SK-N-SH treated with all-trans-retinoic acid at 6 μM for 48 hours (cell line): ENCODE measurements around the gene HMGXB4.

Source experiments
- ARNTL ChIP-seq: fragments of 450-650 bp; formaldehyde crosslinking; IDR thresholded peaks from 2 replicates; pipeline ENCODE4 v1.5.0; 2020; ENCODE audit warnings: low read depth, mild to moderate bottlenecking, moderate library complexity, borderline replicate concordance
- ESRRG ChIP-seq: fragments of 250-450 bp; sonication (Bioruptor Pico); IDR thresholded peaks from 2 replicates; pipeline ENCODE4 v1.6.1; 2021; ENCODE audit warnings: mild to moderate bottlenecking
- ISL1 ChIP-seq: fragments of 250-450 bp; sonication (Bioruptor Pico); IDR thresholded peaks from 2 replicates; pipeline ENCODE4 v2.1.2; 2022; ENCODE audit warnings: mild to moderate bottlenecking, moderate library complexity
- OSR1 ChIP-seq: fragments of 250-450 bp; sonication (Bioruptor Pico); IDR thresholded peaks from 2 replicates; pipeline ENCODE4 v1.8.0; 2022; ENCODE audit warnings: moderate library complexity, mild to moderate bottlenecking, inconsistent platforms
- RARB ChIP-seq: fragments of 250-450 bp; sonication (Bioruptor Pico); IDR thresholded peaks from 2 replicates; pipeline ENCODE4 v1.8.0; 2021; ENCODE audit warnings: mild to moderate bottlenecking, moderate library complexity
- TCF4 ChIP-seq: fragments of 250-450 bp; sonication (Bioruptor Pico); IDR thresholded peaks from 2 replicates; pipeline ENCODE4 v1.8.0; 2021; ENCODE audit warnings: mild to moderate bottlenecking, moderate library complexity, borderline replicate concordance
- TF ChIP-seq, protein P1 (sequence below): fragments of 250-450 bp; sonication (Bioruptor Pico); IDR thresholded peaks from 2 replicates; pipeline ENCODE4 v1.8.0; 2020; ENCODE audit warnings: mild to moderate bottlenecking, moderate library complexity, borderline replicate concordance

DNA sequence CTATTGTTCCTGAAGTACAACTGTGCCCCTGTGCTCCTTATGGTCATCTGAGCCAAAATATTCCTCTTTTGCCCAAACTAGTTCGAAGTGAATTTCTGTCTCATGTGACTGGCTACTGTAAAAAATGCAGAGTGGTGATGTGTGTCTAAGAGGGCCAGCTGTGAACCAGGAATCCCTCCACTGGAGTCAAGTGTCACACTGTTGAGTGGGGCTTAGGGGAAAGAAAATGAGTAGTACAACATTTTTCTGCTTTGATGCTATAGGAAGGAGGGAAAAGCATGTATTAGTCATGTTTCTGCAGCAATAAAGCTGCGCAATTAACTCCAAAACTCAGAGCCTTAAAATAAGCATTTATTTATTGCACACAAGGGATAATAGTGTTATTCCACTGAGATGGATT lies 39.8 kb upstream of the HMGXB4 start:
- TF ChIP-seq, protein P1, sequence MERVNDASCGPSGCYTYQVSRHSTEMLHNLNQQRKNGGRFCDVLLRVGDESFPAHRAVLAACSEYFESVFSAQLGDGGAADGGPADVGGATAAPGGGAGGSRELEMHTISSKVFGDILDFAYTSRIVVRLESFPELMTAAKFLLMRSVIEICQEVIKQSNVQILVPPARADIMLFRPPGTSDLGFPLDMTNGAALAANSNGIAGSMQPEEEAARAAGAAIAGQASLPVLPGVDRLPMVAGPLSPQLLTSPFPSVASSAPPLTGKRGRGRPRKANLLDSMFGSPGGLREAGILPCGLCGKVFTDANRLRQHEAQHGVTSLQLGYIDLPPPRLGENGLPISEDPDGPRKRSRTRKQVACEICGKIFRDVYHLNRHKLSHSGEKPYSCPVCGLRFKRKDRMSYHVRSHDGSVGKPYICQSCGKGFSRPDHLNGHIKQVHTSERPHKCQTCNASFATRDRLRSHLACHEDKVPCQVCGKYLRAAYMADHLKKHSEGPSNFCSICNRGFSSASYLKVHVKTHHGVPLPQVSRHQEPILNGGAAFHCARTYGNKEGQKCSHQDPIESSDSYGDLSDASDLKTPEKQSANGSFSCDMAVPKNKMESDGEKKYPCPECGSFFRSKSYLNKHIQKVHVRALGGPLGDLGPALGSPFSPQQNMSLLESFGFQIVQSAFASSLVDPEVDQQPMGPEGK: no peak
- TF ChIP-seq ISL1 (no peak), TCF4 (CRISPR knock-in tag) (no peak), ESRRG (no peak), OSR1 (CRISPR knock-in tag) (no peak), ARNTL (CRISPR knock-in tag) (no peak), RARB (CRISPR knock-in tag) (no peak)
